Left lobe of liver (tissue), 2 donors: Measurements from ENCODE around the gene PSMA7. TPM values are rescaled to one million over a fixed set of nuclear protein-coding genes. Genes with fewer than 3 reads are reported as not detected.
A peak's percentile ranks its signal among the peaks of the same experiment; 100 is the strongest.
"Not testable (repeated sequence)": the region's sequence is repeated elsewhere in the genome, so short reads cannot be mapped to it uniquely, and the experiment has no call there.

ENCODE experiments used
- ATAC-seq: fragments of 200-7000 bp; cut with Tn5 transposase; one replicate; pipeline ENCODE4 v1.9.1; 2020; ENCODE audit warnings: mild to moderate bottlenecking, moderate library complexity
- DNase-seq: peaks from one replicate; pipeline ENCODE4 v3.0.0-alpha.2; 2020; ENCODE audit warnings: low spot score
- total RNA-seq: library from RNA; stranded (reverse); gene quantifications from one replicate; pipeline ENCODE4 v1.2.1, GENCODE V29; 2021
- donor health status: DM: no; HTN: no; CAD: no; lungs with moderate emphysema.
- donor health status: DM: no; HTN: yes; CAD: no.

Gene PSMA7
- total RNA-seq, 1 donor from 2014 or later = 138 TPM

GRCh38 chr20:62121776-62122653 lies 21.2 kb downstream of the PSMA7 start, which contains the start of gene LSM14B:
LSM14B (plus strand) TSS chr20:62122475; CDS start chr20:62122667, 192 bp downstream.
- DNase-seq = peak; percentile 98
- peak; percentile 86 for ATAC-seq

- peak; percentile 61 for DNase-seq
- peak; percentile 8 for ATAC-seq
These were observed 22.0 kb downstream of the PSMA7 start for GRCh38 chr20:62120990-62121775.

DNA sequence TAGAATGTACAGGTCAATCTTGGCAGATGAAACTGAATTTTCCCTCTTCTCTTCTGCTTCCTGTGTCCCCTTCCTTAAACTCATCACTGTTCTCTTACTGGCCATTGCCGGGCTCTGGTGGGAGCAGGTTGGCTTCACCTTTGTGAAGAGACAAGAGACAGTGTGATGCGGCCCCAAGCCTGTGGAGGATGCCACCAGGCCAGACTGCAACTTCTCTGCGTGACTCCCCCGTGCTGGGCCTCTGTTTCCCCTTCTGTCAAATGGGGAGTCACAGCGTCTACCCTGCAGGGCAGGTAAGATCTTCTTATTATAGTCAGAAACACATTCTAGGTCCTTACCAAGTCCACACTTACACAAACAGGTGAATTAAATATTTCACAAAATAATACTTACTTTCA lies 22.8 kb downstream of the PSMA7 start:
- ATAC-seq = no peak
- DNase-seq = no peak

GRCh38 chr20:62119591-62120364 lies 23.4 kb downstream of the PSMA7 start:
- DNase-seq (no peak), ATAC-seq (no peak)

DNA sequence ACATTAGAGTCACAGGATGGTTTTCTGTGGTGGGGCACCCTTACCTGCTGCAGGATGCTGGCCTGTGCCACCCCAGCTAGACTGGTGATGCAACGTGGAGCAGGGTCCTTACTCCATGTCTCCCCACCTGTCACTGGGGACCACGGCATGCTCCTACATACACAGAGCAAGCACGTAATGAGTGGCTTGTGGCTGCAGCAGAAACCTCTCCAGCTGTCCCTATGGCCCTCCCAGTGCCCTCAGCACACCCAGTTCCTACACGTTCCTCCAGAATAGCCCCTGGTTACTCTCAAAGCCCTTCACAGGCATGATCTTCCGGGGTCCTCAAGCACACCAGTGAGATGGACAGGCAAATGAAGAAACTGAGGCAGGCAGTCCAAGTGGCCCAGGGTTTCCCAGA lies 24.1 kb downstream of the PSMA7 start:
- no peak for ATAC-seq

DNA sequence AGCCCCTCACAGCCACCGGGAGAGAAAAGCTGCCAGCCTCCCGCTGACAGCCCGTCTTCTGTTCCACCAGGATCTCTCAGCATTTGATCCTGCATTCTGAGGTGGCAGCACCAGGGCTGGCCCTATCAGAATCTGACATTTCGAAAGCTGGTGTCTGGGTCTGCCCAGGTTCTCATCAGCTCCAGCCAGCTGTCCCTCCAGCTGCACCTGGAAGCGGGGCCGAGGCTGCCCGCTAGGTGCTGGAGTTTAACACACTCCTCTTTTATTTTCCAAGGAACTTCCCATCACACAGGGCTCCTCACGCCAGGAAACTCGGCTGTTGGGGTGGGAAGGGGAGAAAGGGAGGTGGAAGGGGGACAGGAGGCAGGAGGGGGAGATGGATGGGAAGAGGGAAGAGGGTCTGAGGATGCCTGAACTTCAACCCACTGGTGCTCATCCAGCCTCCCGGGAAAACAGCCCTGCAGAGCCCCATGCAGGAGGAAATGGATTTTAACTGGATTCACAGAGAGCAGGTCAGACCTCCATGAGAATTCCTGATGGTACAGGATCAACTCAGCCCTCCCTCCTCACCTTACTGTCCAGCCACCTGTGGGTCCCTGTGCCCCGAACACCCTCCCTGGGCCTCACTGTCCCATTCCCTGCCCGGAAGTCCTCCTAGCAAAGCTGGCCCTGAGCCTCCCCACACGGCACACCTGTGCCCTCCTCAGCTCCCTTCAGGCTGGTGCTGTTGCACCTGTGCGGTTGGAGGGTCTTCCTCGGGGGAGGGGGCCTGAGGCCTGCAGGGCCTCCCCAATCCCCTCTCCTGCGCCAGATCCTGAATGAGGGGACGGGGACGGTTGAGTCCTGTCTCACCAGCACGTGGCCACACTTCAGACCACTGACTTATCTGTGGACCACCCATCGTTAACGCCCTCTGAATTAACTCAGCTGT lies 24.8 kb downstream of the PSMA7 start:
- DNase-seq (no peak), ATAC-seq (no peak)

More for the DNA sequence above, 24.1 kb downstream of the PSMA7 start:
- DNase-seq = no peak

GRCh38 chr20:62117658-62118057 lies 25.5 kb downstream of the PSMA7 start:
- ATAC-seq = no peak
- no peak for DNase-seq

- DNase-seq = no peak
- ATAC-seq = no peak
These were observed 25.9 kb downstream of the PSMA7 start for GRCh38 chr20:62117362-62117646.

DNA sequence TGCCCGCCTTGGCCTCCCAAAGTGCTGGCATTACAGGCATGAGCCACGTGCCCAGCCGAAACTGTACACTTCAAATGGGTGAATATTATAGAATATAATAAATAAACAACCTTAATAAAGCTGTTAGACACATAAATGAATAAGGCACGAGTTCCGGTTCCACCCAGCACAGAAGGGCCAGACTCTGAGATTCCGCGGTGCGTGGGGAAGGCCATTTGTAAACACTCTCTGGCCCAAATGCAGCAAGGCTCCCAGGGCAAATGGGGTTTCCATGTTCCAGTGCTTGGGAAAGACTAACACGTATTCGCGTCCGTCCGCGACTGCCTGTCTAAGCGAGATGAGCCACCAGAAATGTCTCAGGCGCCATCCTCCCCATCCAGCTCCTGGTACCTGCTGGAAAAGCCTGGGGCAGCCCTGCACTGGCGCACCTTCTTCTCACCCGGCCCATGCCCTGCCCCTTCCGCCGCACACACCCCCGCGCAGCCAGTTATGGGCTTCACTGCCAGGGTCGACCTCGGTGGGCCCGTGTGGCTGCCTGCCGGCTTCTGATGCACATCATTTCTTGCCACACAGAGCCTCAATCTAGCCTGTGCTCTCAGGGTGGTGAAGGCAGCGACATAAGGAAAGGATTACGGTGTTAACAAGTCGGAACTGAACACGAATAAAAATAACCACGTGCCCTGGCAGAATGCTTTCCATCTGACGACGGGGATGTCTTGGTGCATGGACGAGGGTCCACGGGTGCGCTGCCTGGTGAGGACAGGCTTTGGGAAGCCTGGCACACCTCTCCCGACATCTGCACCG lies 26.4 kb downstream of the PSMA7 start:
- DNase-seq (no peak), ATAC-seq (no peak)

- not testable (repeated sequence) for ATAC-seq, DNase-seq
These were observed 27.3 kb downstream of the PSMA7 start for GRCh38 chr20:62115800-62116407.

GRCh38 chr20:62114894-62115293 lies 28.3 kb downstream of the PSMA7 start:
- ATAC-seq = no peak
- DNase-seq = no peak

- ATAC-seq = no peak
These were observed 30.8 kb downstream of the PSMA7 start for GRCh38 chr20:62112368-62112767.

DNA sequence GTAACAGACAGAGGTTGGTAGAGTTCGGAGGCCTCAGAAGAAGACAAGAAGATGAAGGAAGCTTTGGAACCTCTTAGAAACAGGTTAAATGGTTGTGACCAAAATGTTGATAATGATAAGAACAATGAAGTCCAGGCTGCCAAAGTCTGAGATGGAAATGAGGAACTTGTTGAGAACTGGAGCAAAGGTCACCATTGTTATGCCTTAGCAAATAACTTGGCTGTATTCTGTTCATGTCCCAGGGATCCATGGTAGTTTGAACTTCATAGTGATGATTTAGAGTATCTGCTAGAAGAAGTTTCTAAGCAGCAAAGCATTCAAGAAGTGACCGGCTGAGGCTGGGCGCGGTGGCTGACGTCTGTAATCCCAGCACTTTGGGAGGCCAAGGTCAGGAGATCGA lies 32.0 kb downstream of the PSMA7 start:
- DNase-seq (no peak), ATAC-seq (no peak)

More at GRCh38 chr20:62112368-62112767, 30.8 kb downstream of the PSMA7 start:
- DNase-seq = no peak

GRCh38 chr20:62105592-62105991 lies 37.6 kb downstream of the PSMA7 start:
- ATAC-seq (no peak), DNase-seq (no peak)

DNA sequence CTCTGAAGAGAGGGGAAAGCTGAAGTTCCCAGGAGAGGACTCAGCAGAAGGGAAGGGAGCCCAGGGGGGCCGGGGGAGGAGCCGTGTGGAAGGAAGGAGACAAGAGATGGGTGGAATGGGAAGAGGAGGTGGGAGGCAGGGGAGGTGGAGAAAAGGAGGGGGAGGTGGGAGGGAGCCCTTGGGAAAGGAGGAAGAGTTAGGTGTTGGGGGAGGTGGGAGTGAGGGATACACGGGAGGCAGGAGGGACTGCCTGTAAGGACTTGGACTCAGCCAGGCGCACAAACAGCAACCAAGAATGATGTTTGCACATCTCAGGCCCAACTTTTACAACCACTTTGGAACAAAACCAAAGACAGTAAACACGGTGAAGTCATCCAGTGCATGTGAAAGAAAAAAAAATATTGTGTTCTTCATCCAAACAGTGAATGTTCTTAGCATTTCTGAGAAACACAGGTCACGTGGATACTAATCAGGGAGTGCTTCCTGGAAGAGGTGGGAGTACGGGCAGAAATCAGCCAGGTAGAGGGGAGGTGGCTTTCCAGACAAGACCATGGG lies 38.3 kb downstream of the PSMA7 start:
- DNase-seq (no peak), ATAC-seq (no peak)

DNA sequence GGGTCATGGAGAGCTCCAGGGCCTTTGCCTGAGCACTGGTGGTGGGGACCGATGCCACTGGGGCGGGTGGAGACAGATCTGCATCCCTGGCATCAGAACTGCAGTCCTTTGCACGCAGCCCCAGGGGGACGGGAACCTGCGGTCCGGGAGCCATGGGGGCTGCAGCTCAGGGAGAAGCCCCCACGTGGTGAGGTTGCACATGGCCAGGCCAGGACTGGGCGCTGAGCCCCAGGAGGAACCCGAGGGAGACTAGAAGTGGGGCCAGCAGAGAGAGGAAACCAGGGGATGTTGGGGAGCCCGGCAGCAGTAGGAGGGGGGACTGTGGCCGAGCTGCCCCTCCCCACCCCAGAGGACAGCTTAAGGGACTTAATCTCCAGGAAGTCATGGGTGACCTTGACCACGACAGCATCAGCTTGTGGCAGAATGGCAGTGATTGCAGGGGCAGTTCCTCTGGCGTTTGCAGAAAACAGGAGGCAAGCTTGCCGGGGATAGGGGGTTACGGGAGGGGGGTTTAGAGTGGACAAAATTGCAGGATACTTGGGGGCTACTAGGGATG lies 38.9 kb downstream of the PSMA7 start:
- no peak for DNase-seq
- ATAC-seq = no peak

GRCh38 chr20:62103508-62104233 lies 39.5 kb downstream of the PSMA7 start:
- no peak for DNase-seq
- no peak for ATAC-seq

GRCh38 chr20:62101078-62101477 lies 42.1 kb downstream of the PSMA7 start:
- no peak for DNase-seq
- ATAC-seq = no peak
